Embryonic facial prominence (tissue), 1 donor: Measurements from ENCODE around the gene TMEM59.
"Not testable (repeated sequence)": the region's sequence is repeated elsewhere in the genome, so short reads cannot be mapped to it uniquely, and the experiment has no call there.

Experiments used
- DNase-seq: peaks from one replicate; pipeline ENCODE4 v3.0.0-alpha.2; 2016; ENCODE audit errors: extremely low spot score

TMEM59 gene

GRCh38 chr1:54013393-54014008 is 39.5 kb downstream of the TMEM59 start:
- no peak for DNase-seq

- DNase-seq: no peak
Measured at GRCh38 chr1:54012863-54013262, 40.1 kb downstream of the TMEM59 start.

GRCh38 chr1:54012008-54012325 is 41.0 kb downstream of the TMEM59 start:
- DNase-seq: no peak

- no peak for DNase-seq
Measured at GRCh38 chr1:54011316-54012007, 41.5 kb downstream of the TMEM59 start.

- no peak for DNase-seq
Measured at GRCh38 chr1:54010415-54011117, 42.4 kb downstream of the TMEM59 start.

- DNase-seq: no peak
Measured at GRCh38 chr1:54009406-54009805, 43.6 kb downstream of the TMEM59 start.

- DNase-seq: no peak
Measured at GRCh38 chr1:54008876-54009275, 44.1 kb downstream of the TMEM59 start.

GRCh38 chr1:54007613-54008012 is 45.4 kb downstream of the TMEM59 start:
- no peak for DNase-seq

- no peak for DNase-seq
Measured at GRCh38 chr1:54006508-54006907, 46.5 kb downstream of the TMEM59 start.

GRCh38 chr1:54004481-54005049 is 48.4 kb downstream of the TMEM59 start:
- DNase-seq: no peak

GRCh38 chr1:54003750-54004480 is 49.1 kb downstream of the TMEM59 start:
- not testable (repeated sequence) for DNase-seq

- DNase-seq: no peak
Measured at GRCh38 chr1:54003249-54003646, 49.8 kb downstream of the TMEM59 start.

- no peak for DNase-seq
Measured at GRCh38 chr1:54002544-54003248, 50.3 kb downstream of the TMEM59 start.

GRCh38 chr1:54001591-54001990 is 51.4 kb downstream of the TMEM59 start:
- DNase-seq: no peak

GRCh38 chr1:53999920-54000319 is 53.1 kb downstream of the TMEM59 start:
- DNase-seq: no peak

- DNase-seq: no peak
Measured at GRCh38 chr1:53998223-53998622, 54.8 kb downstream of the TMEM59 start.

- no peak for DNase-seq
Measured at GRCh38 chr1:53995683-53996082, 57.3 kb downstream of the TMEM59 start.

- DNase-seq: not testable (repeated sequence)
Measured at GRCh38 chr1:53994516-53994915, 58.5 kb downstream of the TMEM59 start.

GRCh38 chr1:53992085-53992874 is 60.7 kb downstream of the TMEM59 start:
- DNase-seq: no peak

- no peak for DNase-seq
Measured at GRCh38 chr1:53987880-53988279, 65.1 kb downstream of the TMEM59 start.

GRCh38 chr1:53986458-53986857 is 66.5 kb downstream of the TMEM59 start:
- DNase-seq: no peak
